Fibroblast of lung (primary cell): ENCODE data around the gene ARFRP1.

Source experiments
- EZH2 ChIP-seq: IDR thresholded peaks from 2 replicates; pipeline ENCODE4 v1.5.1; 2012; ENCODE audit warnings: low read length, control low read depth, mild to moderate bottlenecking; ENCODE audit errors: missing control alignments
- TF ChIP-seq, protein P1 (sequence below), 2 donors: IDR thresholded peaks in 1 of 2; conservative IDR thresholded peaks in 1 of 2; 1 replicate in 1 of 2; 2 replicates in 1 of 2; pipeline ENCODE4 v1.5.1; 2011 to 2012; ENCODE audit warnings: low read length in 2 of 2, control low read depth in 1 of 2, inconsistent platforms in 1 of 2, low read depth in 1 of 2, mild to moderate bottlenecking in 1 of 2

DNA sequence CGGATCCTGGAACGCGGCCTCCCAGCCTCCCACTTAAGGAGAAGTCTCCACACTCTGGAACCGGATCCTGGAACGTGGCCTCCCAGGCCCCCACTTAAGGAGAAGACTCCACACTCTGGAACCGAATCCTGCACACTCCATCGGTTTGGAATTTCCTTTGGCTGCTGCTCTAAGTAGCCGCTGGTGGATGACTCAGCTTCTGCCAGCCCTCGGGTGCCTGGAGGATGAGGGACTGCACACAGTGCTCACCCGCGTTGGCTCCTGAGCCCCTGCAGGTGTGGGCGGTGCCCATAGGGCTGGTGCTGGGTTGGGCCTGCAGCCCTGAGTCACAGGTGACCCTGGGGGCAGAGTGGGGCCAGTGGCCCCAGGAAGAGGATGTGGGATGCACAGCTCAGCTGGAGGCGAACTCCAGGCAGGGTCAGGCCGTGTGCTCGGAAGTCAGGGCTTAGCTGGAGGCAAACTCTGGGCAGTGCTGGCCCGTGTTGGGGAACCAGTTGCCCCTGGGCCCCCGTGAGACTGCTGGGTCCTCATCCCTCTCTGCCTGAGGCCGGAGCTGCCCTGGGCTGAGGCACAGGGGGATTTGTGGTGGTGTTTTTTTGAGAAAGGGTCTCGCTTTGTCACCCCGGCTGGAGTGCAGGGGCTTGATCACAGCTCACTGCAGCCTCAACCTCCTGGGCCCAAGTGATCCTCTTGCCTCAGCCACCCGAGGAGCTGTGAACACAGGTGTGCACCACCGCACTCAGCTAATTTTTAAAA, 25.2 kb downstream of the ARFRP1 start:
- TF ChIP-seq, protein P1, sequence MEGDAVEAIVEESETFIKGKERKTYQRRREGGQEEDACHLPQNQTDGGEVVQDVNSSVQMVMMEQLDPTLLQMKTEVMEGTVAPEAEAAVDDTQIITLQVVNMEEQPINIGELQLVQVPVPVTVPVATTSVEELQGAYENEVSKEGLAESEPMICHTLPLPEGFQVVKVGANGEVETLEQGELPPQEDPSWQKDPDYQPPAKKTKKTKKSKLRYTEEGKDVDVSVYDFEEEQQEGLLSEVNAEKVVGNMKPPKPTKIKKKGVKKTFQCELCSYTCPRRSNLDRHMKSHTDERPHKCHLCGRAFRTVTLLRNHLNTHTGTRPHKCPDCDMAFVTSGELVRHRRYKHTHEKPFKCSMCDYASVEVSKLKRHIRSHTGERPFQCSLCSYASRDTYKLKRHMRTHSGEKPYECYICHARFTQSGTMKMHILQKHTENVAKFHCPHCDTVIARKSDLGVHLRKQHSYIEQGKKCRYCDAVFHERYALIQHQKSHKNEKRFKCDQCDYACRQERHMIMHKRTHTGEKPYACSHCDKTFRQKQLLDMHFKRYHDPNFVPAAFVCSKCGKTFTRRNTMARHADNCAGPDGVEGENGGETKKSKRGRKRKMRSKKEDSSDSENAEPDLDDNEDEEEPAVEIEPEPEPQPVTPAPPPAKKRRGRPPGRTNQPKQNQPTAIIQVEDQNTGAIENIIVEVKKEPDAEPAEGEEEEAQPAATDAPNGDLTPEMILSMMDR (conservative IDR thresholded peaks at IDR 0.05 in 1 of 2, IDR thresholded peaks at IDR 0.05 in 1 of 2; ENCODE audit: low read depth in 1 of 2, low read length in 2 of 2): no peak
- no peak for TF ChIP-seq EZH2
